PFSK-1 (cell line): ENCODE results near the gene SLC6A17.

Source experiments
- FOXP2 ChIP-seq: optimal IDR thresholded peaks from 2 replicates; pipeline ENCODE3; 2011; ENCODE audit warnings: borderline replicate concordance, control low read depth, inconsistent platforms; ENCODE audit not compliant: insufficient read depth; ENCODE audit errors: extremely low read length, extremely low read depth
- POLR2AphosphoS5 ChIP-seq: IDR thresholded peaks from 2 replicates; pipeline ENCODE4 v1.6.1; 2012; ENCODE audit warnings: low read depth, mild to moderate bottlenecking, control low read depth, low read length, moderate library complexity
- SIN3A ChIP-seq: IDR thresholded peaks from 2 replicates; pipeline ENCODE4 v1.6.1; 2012; ENCODE audit warnings: mild to moderate bottlenecking, low read length, moderate library complexity, borderline replicate concordance; ENCODE audit not compliant: insufficient read depth
- TAF1 ChIP-seq: IDR thresholded peaks from 2 replicates; pipeline ENCODE4 v1.6.1; 2012; ENCODE audit warnings: low read length, control low read depth, borderline replicate concordance; ENCODE audit not compliant: insufficient read depth
- TF ChIP-seq, protein P1 (sequence below), 2 experiments: IDR thresholded peaks; 2 replicates each; pipeline versions ENCODE4 v1.6.1 to v1.8.0; 2011 to 2012; ENCODE audit warnings: low read depth in 2 of 2, low read length in 2 of 2, control low read depth in 1 of 2, inconsistent platforms in 1 of 2, mild to moderate bottlenecking in 1 of 2, moderate library complexity in 1 of 2; ENCODE audit not compliant: insufficient read depth in 1 of 2

Gene SLC6A17

GRCh38 chr1:110163591-110163990 is 13.3 kb downstream of the SLC6A17 start:
- no peak for TF ChIP-seq FOXP2
- TF ChIP-seq, protein P1, sequence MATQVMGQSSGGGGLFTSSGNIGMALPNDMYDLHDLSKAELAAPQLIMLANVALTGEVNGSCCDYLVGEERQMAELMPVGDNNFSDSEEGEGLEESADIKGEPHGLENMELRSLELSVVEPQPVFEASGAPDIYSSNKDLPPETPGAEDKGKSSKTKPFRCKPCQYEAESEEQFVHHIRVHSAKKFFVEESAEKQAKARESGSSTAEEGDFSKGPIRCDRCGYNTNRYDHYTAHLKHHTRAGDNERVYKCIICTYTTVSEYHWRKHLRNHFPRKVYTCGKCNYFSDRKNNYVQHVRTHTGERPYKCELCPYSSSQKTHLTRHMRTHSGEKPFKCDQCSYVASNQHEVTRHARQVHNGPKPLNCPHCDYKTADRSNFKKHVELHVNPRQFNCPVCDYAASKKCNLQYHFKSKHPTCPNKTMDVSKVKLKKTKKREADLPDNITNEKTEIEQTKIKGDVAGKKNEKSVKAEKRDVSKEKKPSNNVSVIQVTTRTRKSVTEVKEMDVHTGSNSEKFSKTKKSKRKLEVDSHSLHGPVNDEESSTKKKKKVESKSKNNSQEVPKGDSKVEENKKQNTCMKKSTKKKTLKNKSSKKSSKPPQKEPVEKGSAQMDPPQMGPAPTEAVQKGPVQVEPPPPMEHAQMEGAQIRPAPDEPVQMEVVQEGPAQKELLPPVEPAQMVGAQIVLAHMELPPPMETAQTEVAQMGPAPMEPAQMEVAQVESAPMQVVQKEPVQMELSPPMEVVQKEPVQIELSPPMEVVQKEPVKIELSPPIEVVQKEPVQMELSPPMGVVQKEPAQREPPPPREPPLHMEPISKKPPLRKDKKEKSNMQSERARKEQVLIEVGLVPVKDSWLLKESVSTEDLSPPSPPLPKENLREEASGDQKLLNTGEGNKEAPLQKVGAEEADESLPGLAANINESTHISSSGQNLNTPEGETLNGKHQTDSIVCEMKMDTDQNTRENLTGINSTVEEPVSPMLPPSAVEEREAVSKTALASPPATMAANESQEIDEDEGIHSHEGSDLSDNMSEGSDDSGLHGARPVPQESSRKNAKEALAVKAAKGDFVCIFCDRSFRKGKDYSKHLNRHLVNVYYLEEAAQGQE (IDR thresholded peaks at IDR 0.05; ENCODE audit: insufficient read depth in 1 of 2, low read depth in 2 of 2, low read length in 2 of 2), result no peak
- no peak for TF ChIP-seq POLR2AphosphoS5
- no peak for TF ChIP-seq SIN3A
- TF ChIP-seq TAF1, result no peak

DNA sequence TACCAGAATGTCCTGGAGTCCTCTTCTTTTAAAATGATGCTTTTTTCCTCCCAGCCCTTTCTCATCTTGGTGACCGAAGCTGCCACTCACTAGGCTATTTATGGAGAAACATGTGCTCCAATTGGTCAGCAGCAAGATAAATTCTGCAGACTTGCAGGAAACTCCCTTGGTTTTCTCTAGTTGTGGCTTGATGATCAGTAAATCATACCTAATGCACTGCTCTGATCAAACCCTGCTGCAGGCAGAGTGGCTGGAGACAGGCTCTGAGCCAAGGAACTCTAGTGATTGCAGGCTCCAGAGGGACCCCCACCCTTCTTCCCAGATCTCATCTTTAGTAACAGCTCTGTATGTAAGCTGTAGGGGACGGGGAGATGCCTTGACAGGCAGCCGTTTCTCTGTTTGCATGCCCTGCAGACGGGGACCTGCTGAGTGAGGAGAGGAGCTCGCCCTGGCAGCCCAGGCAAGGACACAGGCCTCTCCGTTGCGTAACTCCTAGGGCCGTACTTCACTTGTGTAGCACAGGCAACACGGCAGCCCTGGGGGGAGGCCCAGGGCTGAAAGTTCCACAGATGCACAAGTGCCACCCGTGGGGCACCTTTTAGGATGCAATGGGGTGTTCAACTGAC is 14.5 kb downstream of the SLC6A17 start:
- TF ChIP-seq SIN3A, result no peak
- no peak for TF ChIP-seq FOXP2
- TF ChIP-seq, protein P1 (IDR thresholded peaks at IDR 0.05; ENCODE audit: insufficient read depth in 1 of 2, low read depth in 2 of 2, low read length in 2 of 2), result no peak
- no peak for TF ChIP-seq POLR2AphosphoS5
- no peak for TF ChIP-seq TAF1

DNA sequence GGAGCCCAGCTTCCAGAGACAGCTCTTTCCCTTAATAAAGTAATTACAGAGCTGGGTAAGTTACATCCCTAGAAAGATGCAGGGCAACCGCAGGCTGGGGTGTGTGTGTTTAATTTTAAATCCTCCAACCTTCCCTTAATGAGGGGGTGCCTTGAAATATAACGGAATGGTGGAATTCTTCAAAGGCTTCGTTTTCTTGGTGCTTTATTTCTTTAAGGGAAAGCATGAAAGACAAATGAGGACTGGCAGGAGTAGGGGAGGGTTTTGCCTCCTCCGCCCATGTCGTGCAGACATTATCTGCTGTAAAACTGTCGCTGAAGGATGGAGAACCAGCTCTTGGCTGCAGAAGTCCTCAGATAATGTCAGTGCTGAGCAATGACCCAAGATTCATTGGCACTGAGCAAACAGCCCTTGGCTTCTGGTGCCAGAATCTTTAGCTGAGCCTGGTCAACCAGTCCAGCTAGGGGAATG is 15.5 kb downstream of the SLC6A17 start:
- TF ChIP-seq POLR2AphosphoS5 (no peak), SIN3A (no peak), TAF1 (no peak), FOXP2 (no peak)
- TF ChIP-seq, protein P1 (IDR thresholded peaks at IDR 0.05; ENCODE audit: insufficient read depth in 1 of 2, low read depth in 2 of 2, low read length in 2 of 2), result no peak

DNA sequence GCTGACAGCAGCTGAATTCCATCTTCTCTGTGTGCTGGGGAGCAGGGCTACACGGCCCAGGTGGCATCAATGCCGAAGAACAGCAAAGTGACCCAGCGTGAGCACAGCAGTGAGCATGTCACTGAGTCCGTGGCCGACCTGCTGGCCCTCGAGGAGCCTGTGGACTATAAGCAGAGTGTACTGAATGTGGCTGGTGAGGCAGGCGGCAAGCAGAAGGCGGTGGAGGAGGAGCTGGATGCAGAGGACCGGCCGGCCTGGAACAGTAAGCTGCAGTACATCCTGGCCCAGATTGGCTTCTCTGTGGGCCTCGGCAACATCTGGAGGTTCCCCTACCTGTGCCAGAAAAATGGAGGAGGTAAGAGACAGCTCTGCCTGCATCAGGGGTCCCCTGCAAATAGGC is 16.6 kb downstream of the SLC6A17 start:
- TF ChIP-seq TAF1 (no peak), POLR2AphosphoS5 (no peak), FOXP2 (no peak)
- TF ChIP-seq, protein P1 (IDR thresholded peaks at IDR 0.05; ENCODE audit: insufficient read depth in 1 of 2, low read depth in 2 of 2, low read length in 2 of 2), result no peak
